Medulla oblongata (tissue), 1 donor: ENCODE results near the gene AKR1B15.

ENCODE experiments used
- DNase-seq: peaks from one replicate; pipeline ENCODE4 v3.0.0-alpha.2; 2015; ENCODE audit errors: extremely low spot score

The AKR1B15 gene

DNA sequence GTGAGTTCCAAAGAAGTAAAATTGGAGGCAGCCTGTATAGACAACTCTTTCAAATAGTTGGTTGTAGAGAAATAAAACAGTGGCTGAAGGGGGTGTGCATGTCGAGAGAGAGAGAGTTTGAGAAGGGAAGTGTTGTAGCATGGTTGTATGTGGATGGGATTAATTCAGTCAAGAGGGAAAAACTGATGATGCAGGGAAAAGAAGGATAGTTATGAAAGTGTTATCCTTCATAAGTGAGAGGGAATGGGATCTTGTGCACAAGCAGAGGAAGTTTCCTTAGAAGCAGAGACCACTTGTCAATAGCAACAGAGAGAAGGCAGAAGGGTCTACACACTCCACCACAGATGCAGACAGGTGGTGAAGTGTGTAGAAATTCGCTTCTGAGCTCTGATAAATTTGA lies 67.7 kb downstream of the AKR1B15 start:
- no peak for DNase-seq

DNA sequence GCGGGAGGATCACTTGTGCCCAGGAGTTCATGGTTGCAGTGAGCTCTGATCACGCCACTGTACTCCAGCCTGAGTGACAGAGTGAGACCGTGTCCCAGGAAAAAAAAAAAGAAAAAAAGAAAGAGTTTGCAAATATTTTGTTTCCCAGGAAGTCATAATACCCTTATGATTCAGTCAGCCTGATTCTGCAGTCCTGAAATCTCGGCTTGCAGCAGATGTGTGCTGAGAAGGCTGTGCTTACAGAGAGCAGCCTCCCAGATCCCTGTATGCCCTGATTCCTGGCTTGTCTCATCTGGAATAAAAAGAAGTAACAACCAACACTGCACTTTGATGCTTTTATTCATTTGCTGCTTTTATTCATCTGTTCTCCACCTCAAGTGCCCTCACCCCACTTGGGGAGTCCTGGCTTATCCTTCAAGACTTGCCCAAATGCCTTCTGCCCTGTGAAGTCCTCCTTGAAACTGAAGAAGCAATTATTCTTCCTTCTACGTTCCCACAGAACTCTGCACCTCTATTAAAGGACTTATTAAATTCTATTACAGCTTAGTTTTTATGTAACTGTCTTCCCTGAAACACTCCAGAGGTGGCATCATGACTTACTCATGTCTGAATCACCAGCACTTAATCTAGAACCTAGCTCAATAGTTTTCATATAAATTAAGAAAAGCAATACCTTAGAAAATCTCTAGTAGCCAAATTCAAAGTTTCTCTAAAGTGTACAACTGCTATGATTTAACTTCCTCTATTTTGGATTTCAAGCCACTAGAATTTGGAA lies 70.0 kb downstream of the AKR1B15 start:
- peak; percentile 19 for DNase-seq

DNA sequence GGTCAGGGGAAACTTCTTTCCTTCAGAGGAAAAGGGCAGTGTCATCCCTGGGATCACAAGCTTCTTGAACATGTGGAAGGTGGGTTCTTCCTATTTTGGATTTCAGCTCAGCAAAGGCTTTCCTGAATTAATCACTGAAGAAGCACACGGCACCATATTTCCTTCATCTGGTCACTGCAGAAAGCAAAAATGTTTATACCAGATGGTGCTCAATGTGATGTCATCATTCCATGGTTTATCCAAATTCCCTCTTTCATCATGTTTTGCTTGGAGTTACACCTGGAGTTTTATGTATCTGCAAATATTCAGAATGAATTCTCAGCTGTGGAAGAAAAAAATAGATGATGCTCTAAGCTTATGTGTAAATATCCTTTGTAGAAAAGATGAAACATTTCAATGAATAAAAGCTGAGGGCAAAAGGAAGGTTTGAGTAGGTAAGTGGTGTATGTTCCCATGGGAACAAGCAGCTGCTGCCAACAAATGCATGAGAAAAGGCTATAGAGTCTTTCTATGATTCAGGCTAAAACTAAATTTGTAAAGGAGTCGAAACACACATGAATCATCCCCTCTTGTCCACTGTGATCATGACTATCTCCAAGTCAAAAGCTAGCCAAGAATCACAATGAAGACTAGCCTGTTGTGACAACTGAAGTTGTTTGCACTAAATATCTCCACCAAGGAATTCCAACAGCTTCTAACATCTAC lies 70.9 kb downstream of the AKR1B15 start:
- DNase-seq: no peak

DNA sequence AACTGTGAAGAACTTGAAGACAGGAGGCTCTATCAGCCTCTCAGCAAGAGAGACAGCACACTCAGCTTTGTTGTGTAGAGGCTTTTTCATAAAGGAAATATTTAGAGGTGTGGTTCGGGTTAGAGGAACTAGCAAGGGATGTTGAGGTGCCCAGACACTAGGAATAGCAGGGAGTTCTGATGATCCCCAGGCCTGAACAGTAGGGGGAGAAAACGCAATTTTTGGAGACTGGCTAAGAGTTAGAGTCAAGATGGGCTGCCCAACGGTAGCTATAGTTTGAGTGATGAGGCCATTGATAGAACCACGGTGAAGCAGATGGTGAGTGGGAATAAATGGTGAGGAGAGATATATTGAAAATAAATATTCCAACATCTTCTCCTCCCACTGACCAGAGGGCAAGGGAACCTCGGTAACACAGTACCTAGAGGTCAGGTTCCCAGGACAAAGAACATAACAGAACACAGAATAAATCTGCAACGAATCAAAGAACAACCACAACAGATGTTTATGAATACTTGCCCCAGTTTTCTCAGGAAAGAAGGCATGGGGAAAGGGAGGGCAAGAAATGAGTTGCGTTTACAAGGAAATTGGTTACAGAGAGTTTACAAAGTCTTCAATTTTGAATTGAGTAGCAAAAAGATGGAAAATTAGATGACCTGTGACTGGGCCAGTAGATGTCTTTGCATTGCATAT lies 73.5 kb downstream of the AKR1B15 start:
- no peak for DNase-seq

DNA sequence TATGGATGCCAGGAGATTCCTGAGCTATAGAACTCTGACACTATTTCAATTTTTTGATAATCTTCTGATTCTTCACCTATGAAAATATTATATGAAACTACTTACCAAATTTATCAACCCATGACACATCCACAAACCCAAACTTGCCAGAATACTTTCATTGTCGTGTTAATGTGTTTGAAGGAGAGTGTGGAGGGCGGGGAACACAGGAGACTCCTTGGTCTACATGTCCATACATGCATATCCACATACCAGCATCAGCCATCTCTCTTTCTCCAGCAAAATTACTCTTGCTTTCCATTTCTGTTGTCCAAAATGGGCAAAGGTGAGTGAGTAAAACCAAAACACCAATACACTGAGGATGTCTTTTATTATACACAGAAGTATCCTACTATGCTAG lies 74.3 kb downstream of the AKR1B15 start:
- DNase-seq: no peak

DNA sequence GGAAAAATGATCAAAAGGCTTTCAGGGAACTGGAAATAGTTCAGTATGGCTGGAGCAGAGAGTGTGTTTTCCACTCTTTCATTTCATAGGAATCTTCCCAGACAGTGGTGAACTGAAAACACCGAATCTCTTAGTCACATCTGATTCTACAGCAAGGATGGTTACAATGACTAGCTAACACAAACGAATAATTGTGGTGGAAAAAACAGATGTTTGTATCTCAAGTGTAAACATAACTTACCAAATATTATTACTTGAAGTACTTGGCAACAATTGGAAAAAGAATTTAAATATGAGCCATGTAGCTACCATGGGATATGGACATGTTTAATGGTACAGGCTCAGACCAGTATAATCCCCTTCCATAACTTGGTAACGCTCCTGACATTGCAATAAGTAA lies 76.6 kb downstream of the AKR1B15 start:
- DNase-seq: no peak

DNA sequence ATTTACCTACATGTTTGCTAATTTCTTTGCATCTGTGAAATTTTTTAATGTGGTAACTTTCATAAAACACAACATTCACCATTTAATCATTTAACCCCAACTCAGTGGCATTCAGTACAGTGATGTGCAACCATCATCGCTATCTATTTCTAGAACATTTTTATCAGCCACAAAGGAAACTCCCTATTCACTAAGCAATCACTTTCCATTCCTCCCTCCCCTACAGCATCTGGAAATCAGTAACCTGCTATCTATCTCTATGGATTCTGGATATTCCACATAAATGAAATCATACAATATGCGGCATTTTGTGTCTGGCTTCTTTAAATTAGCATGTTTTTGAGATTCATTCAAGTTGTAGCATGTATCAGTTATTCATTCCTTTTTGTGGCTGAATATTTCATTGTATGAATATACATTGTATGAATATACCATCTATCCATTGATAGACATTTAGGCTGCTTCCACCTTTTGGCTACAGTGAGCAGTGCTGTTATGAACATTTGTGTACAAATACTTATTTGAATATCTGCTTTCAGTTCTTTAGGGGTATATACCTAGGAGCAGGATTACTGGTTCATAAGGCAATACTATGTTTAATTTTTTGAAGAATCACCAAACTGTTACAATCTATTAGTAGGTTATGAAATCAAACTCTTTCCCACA lies 78.3 kb downstream of the AKR1B15 start:
- DNase-seq: no peak

DNA sequence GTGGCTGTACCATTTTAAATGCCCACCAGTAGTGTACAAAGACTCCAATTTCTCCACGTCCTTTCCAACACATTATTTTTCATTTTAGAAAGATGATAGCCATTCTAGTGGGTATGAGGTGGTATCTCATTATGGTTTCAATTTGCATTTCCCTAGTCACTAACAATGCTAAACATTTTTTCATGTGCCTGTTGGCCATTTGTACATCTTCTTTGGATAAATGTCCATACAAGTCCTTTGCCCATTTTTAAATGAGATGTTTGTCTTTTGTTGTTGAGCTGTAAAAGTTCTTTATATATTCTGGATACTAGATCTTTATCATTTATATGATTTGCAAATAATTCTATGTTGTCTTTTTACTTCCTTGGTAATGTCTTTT lies 78.9 kb downstream of the AKR1B15 start:
- no peak for DNase-seq

DNA sequence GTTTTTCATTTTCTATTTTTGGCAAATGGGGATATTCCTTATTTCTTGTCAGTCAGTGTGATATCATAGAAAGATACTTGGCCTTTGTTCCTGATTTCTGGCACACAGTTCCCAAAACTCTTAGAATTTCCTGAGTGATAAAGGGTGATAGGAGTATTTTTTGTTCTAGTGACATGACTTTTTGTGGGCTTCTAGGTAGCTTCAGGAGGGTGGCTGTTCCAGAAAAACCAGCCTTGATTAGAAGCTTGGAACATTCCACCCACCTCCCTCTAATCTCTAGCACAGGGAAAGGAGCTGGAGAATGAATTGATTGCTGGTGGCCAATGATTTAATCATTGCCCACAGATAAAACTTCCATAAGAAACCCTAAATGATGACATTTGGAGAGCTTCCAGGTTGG lies 80.5 kb downstream of the AKR1B15 start:
- no peak for DNase-seq
